ENCODE data around the gene DDX24.

Gene DDX24

GRCh38 chr14:94010625-94011024 lies 70.4 kb downstream of the DDX24 start:
- DNase-seq (ENCODE audit: low spot score): no peak

- no peak for DNase-seq (ENCODE audit: low spot score)
Measured at GRCh38 chr14:94009767-94010166, 71.2 kb downstream of the DDX24 start.

DNA sequence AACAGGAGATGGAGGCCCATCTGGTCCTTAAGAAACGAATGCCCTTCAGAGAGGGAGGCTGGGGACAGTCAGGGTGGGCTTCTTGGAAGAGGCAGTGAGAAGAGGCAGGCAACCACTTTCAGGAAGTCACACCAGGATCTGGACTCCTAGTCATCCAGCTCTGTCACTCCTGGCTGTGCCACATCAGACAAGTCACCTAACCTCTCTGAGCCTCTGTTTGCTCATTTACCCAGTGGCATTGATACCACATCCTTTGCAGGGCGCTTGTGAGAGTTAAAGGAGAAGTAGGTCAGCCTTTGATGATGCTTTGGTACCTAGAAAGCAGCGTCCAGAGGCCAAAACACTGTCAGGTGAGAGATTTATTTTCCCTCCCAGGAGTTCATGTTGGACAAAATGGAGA lies 72.8 kb downstream of the DDX24 start:
- DNase-seq (ENCODE audit: low spot score): no peak

- DNase-seq (ENCODE audit: low spot score): no peak
Measured at GRCh38 chr14:94005324-94006073, 75.5 kb downstream of the DDX24 start.

DNA sequence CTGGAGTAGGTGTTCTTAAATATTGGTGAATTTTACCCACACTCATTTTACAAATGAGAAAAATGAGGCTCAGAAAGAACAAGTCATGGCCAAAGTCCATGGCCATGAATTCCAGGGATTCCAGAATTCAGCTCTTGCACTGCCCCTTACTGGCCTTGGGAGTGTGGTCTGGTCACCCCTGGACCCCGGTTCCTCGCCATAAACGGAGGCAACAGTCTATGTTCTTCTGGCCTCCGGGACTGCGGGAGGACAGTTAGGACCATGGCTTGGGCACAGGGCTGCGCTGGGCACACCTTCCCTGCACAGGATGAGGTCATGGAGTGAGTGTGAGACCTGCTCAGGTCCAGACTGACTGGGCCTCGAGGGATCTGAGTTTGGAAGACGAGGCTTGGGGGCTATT lies 77.0 kb downstream of the DDX24 start:
- no peak for DNase-seq (ENCODE audit: low spot score)

DNA sequence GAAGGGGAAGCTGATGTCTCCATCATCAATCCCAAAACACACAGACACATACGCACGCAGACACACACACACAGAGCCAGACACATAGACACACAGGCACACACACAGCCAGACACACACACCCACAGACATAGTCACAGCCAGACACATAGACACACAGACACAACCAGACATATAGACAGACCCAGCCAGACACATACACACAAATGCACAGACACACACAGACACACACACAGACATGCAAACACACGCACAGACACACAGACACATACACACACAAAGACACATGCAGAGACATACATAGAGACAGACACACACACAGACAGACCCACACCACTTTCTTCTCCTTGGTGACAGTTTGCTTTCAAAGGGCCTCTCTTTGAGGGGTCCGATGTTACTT lies 77.6 kb downstream of the DDX24 start:
- no peak for DNase-seq (ENCODE audit: low spot score)

- peak; percentile 77 for DNase-seq (ENCODE audit: low spot score)
Measured at GRCh38 chr14:94001501-94002396, 79.3 kb downstream of the DDX24 start.

GRCh38 chr14:94001016-94001415 lies 80.0 kb downstream of the DDX24 start:
- DNase-seq (ENCODE audit: low spot score): no peak

GRCh38 chr14:94000267-94000666 lies 80.7 kb downstream of the DDX24 start:
- no peak for DNase-seq (ENCODE audit: low spot score)

GRCh38 chr14:93999573-93999972 lies 81.4 kb downstream of the DDX24 start:
- no peak for DNase-seq (ENCODE audit: low spot score)

- no peak for DNase-seq (ENCODE audit: low spot score)
Measured at GRCh38 chr14:93998871-93999403, 82.1 kb downstream of the DDX24 start.
